HG03095 (cell line): ENCODE data around the gene POGLUT3.
A peak's percentile ranks its signal among the peaks of the same experiment; 100 is the strongest.

ENCODE experiments used
- ATAC-seq: cut with Tn5 transposase; IDR thresholded peaks from one replicate; pipeline ENCODE4 v1.9.1; 2021; ENCODE audit warnings: moderate library complexity; ENCODE audit not compliant: unreplicated experiment

The POGLUT3 gene, protein sequence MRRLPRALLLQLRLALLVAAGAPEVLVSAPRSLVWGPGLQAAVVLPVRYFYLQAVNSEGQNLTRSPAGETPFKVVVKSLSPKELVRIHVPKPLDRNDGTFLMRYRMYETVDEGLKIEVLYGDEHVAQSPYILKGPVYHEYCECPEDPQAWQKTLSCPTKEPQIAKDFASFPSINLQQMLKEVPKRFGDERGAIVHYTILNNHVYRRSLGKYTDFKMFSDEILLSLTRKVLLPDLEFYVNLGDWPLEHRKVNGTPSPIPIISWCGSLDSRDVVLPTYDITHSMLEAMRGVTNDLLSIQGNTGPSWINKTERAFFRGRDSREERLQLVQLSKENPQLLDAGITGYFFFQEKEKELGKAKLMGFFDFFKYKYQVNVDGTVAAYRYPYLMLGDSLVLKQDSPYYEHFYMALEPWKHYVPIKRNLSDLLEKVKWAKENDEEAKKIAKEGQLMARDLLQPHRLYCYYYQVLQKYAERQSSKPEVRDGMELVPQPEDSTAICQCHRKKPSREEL

DNA sequence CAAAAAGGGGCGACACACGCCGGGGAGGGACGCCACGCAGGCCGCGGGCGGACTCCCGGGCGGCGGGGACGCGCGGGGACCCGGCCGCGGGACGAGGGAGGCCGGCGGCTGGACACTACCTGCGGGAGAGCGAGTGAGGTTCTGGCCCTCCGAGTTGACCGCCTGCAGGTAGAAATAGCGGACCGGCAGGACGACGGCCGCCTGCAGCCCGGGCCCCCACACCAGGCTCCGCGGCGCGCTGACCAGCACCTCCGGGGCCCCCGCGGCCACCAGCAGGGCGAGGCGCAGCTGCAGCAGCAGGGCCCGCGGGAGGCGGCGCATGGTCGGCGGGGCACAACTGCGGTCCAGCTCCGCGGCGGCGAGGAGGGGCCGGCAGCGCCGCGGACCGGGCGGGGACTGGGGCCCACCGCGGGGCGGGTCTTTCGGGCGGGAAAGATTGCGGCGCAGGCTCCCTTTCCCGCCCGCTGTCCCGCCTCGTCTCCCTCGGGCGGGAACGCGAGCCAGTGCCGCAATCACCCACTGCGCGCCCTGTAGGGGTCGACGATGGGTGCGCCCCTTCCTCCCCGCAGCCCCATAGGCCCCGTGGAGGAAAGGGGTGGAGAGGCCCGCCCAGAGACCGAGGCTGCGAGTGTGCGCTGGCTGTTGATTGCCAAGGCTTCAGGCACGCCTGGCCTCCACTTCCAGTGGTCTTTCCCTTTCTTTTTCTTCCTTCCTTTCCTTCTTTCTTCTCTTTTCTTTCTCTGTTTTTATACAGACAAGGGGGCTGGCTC lies at the start of gene POGLUT3:
Gene POGLUT3 (minus strand): TSS at position 339 of the 770 bp plus-strand sequence. CDS start 18 bp downstream, at position 321.
- peak; percentile 60 for ATAC-seq

DNA sequence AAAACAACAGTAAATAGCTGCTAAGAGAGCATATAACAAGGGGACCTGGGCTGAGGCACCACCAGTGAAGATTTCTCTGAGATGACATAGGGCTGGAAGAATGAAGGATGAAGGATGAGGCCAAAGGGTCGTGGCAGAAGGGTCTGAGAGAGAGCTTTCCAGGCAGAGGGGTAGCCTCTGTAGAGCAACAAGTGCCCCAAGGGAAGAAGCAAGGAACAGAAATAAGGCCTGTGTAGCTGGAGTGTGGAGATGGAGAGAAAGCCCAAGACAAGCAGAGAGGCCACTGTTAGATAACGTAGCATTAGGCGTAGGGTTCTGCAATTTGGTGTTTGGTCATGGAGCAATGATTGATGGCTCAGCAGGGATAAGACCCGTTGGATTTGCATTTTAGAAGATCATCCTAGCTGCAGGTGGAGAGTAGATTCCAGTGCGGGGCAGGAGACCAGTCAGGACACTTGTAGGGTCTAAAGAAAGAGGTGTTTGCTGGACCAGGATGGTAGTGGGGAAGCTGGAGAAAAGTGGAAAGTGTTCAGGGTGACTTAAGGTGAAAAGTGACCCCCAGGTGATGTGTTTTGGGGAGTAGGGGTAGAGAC lies 47.8 kb upstream of the POGLUT3 start:
- no peak for ATAC-seq

DNA sequence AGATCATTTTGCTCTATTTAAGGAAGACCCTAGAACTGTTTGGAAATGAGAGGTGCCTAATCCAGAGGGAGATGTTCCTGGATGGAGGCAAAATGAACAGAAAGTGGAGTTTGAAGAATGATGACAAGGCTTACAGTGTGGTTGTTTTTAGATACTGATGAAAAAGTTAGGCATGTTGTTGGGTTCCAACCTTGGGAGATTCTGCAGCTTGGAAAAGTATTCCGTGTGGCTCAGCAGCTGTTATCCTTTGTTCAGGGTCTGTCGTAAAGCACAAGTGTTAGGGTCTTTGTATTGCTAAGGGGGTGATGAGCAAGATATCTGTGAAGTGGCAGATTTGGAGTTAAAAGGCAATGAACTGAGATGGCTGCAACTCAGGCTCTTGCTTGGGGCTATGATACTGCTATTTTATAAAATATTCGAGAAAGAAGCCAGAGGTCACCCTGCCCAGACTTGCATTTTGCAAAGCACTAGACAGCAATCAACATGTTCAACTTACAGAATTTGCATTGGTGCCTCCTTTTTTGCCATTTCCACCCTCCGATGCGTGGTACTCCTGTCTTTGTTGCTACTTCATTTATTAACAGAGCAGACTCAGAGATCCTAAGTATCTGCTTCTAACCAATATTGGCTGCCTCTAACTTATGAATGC lies 45.3 kb upstream of the POGLUT3 start:
- no peak for ATAC-seq

DNA sequence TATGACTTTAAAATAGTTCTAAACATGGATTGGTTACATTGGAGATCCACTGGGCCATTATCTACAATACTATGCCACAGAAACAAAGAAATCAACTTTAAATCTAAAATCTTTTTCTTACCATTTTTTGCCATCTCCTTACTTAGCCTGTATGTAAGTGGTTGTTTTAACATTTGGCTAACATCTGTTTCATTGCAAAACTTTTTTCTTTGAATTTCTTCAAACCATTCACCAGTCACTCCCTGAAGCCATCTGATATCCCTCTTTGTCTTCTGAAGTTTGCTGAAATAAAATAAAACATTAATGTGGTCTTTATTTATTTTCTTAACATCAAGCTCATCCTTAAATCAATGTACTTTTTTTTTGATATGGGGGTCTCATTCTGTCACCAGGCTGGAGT lies 43.3 kb upstream of the POGLUT3 start:
- no peak for ATAC-seq

DNA sequence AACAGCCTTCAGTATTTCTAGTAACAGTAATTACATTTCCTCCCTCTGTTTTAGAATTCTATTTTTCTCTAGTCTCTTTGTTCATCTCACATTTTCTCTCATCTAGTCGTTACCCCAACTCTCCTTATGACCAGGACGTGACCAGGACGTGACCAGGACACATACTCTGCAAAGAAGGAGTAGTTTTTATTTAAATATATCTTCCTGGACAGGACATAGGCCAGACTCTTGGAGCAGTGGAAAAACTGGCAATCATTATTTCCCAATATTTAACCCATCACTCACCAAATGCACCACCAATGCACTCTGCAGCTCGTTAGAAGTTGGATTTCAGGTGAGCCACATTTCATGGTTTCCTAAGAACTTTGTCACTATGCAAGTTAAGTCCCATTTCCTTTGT lies 40.3 kb upstream of the POGLUT3 start:
- no peak for ATAC-seq

DNA sequence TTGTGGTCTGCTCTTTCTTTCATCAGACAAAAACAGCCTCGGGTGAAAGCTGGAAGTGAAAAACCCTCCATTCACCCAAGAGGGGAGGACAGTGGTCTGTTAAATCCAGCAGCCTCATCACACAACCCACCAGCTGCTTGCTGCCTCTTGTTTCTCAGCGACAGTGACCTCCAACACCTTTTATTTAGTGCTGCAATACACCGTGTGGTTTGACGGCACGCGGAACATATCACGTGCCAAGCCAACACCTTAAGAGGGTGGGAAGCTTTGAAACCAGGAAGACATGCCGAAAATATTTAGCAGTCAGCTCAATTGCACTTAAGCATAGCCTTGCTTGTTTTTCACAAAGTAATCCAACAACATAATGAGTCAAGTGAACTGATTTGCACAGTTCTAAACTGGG lies 39.8 kb upstream of the POGLUT3 start:
- no peak for ATAC-seq

DNA sequence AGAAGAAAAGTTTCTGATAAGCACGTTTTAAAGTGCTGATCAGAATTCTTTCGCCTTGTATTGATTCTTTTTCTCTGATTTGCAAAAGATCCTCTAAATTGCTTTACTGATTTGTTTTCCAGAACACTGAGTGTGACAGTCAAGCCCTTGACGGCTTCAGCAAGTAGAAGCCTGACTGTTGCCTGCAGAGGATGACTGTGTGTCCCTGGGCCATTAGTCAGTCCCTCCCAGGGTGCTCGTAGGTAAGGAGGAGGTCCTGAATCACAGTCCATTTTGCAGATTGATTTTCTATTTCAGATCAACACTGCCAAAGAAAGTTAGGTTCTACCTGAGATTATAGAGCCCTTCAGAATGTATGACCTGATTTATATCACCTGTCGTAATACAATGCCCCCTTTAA lies 38.6 kb upstream of the POGLUT3 start:
- no peak for ATAC-seq

DNA sequence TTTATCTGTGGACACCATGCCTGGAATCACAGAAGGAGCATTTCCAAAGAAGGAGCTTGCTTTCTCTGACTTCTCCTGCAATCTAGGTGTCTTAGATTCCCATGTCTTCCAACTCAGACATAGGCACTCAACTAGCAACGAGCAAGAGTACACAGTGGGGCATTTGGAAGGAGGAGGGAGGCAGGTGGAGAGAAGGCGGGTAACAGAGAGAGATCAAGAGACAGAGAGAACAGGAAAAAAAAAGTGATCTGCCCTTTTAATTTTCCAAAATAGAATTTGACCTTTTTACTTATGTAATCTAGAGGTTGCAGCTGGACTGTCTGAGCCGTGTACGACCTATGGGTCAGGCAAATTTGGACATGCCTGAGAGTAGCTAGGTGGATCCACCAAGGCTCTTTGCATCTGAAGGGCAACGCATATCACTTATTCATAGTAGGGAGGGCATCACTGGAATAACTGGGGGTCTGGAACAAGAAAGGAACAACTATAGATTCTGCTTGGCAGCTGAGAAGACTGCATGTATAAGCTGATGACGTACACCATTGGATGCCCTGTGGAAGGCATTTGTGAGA lies 37.3 kb upstream of the POGLUT3 start:
- ATAC-seq = no peak

DNA sequence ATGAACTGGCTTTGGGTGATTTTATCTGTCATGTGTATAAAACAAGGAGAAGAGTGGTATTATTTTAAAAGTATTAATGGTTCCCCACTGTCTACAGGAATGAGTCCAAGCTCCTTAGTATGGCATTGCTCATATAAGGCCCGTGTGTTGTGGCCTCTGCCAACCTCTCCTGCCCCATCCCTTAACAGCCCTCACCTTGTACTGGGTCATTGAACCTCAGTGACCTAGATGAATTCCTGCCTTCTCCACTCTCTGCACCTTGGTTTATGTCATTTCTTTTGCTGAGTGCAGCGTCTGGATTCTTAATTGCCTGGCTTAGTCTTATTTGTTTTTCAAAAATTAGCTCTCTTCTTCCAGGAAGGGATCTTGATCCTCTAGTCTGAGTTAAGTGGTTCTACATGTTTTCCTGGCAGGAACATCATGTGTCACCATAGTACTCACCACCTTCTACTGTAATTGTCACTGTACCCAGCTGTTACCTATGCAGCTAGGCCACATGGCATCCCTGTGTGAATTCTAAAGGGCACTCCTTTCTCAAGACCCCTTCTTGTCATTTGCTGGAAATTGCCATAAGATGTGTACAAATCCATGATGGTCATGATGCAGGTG lies 36.2 kb upstream of the POGLUT3 start:
- no peak for ATAC-seq

DNA sequence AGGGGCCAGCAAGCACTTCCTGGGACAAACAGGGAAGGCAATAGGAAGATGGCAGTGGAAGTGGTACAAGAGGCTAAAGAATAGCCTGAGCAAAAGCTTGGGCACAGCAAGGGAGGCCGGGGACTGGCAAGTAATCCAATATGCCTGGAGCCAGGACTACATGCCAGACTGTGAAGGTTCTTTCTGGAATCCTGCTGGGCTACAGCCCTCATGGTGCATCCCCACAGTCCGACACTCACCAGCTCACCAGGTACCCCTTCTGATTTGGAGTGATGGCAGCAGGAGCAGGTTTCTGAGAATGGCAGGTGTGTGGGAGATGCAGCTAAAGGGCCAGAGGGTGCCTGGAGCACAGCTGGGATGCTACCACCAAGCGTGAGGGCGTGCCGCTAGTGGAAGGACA lies 32.2 kb upstream of the POGLUT3 start:
- no peak for ATAC-seq

DNA sequence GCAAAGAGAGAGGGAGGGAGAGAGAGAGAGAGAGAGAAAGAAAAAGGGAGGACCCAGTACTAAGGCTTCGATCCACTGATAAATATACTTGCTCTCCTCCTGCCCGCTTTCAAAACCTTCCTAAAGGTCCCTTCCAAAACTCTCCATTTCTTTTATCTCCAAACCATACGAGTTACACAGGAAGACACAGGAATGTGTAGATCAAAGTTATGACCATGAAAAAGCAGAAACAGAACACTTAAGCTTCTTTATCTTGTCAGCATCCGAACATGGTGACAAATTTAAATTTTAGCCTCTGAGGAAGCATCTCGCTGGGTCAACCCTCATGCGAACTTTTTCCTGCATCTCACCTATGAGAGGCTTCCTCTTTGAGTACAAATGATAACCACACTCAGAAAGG lies 29.2 kb upstream of the POGLUT3 start:
- no peak for ATAC-seq

DNA sequence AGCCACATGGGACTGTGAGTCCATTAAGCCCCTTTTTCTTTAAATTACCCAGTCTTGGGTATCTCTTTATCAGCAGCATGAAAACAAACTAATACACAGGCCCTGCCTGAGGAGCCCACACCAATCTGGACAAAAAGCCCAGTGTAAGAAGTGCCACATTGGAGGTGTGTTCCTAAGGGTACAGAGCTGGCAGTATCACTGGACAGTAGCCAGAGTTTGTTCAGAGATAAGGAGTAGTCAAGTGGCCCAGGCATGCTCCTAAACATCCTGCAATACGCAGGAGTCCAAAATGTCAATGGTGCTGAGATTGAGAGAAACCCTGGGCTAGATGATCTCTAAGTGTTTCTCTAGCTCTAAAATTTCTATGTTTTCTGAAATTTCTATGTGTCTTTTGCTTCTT lies 27.0 kb upstream of the POGLUT3 start:
- no peak for ATAC-seq

DNA sequence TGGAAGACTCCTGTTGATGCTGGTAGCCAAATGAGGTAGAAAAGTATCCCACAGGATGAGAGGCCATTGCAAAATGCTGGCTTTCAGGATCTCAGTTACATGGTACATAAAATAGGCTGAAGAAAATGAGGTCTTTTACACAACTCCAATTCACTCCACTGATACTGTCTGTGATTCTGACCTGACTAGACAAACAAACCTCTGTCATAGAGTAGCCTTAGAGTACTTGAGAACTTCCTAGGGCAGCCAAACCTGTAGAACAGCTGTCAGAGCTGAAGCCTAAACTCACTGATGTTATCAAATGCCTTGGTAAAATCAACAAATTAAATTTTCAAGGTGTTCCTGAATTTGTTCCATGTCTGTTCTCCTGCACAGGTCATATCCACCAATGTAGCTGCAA lies 26.2 kb upstream of the POGLUT3 start:
- no peak for ATAC-seq

DNA sequence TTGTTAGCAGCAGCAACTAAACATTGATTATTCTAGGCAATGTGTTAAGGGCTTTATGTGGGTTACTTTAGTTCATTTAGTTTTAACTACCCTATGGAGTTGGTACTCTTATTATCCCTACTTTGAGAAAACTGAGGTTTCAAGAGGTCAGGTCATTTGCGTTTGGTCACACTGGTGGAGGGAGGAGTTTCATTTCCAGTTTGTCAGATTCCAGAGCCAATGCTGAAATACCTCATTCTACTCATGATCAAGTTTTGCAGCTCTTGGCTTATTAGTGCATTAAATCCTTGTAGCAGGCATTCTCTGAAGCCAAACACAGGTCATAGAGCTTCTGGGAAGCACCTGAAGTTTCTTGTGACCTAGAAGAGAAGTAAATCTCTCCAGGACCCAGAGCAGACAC lies 24.1 kb upstream of the POGLUT3 start:
- ATAC-seq = no peak

DNA sequence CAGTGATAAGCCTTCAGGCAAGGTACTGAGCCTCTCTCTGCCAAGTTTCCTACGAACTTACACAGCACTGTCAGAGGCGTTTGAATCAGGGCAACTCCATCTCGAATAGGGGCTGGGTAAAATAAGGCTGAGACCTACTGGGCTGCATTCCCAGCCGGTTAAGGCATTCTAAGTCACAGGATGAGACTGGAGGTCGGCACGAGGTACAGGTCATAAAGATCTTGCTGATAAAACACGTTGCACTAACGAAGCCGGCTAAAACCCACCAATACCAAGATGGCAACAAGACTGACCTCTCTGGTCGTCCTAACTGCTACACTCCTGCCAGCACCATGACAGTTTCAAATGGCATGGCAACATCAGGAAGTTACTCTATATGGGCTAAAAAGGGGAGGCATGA lies 20.4 kb upstream of the POGLUT3 start:
- ATAC-seq = no peak

DNA sequence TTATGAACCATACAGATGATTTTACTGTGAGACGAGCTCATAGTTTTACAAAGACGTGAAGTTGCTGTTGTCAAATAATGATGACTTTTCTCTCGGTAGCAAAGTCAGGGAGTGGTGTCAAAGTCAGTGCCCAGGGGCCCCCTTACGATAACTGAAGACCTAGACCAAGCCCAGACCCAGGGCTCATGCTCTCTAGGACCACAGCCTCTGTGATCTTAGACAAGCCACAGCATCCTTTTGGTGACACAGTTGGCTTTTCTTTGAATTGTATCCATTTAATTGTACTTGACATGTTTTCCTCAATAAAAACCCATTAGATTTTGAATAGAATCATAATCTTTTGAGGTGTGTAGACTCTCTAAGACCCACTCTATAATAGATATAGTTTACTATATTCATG lies 17.9 kb upstream of the POGLUT3 start:
- no peak for ATAC-seq

DNA sequence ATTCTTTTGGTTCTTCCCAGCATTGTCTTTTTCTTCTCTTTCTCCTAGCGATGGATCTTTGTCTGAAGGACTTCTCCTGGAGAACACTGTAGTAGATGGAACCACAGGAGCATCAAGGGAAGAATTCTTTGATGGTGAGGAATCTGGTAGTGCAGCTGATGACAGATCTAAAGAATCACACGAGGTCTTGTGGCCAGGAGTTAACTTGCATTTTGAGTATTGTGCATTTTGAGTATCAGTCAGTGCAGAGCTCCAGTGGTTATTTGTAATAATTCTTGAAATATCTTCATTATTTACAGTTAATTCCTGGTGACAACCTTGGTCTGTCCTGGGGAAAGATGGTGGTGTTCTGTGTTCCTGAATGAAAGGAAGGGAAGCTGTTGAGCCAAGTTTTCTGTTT lies 14.5 kb upstream of the POGLUT3 start:
- ATAC-seq = no peak

DNA sequence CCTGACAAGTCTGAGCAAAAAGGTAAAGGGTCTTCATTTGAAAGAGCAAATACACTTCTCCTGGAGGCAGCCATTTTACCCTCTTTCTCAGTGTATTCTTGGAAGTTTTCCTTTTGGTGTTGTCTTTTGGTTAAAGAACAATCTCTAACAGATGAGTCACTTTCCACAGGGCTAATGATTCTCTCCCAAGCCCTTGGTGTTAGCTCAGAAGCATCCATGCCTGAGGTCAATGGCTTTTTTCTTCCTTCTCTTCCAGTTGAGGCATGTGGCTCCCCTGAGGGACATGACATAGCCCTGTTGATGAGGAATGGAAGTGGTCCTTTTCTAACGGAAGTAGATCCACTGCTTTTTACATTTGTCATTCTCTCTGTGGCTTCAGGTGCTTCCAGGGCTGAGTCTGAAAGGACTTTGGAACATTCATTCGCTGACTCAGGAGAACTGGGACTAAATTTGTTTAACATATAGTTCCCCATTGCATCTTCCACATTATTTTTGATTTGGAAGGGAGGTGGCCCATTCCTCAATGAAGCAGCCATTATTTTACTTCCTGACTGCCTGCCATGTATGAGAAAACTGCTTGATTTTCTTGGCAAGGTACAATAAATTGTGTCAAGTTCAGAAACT lies 13.8 kb upstream of the POGLUT3 start:
- ATAC-seq = no peak

DNA sequence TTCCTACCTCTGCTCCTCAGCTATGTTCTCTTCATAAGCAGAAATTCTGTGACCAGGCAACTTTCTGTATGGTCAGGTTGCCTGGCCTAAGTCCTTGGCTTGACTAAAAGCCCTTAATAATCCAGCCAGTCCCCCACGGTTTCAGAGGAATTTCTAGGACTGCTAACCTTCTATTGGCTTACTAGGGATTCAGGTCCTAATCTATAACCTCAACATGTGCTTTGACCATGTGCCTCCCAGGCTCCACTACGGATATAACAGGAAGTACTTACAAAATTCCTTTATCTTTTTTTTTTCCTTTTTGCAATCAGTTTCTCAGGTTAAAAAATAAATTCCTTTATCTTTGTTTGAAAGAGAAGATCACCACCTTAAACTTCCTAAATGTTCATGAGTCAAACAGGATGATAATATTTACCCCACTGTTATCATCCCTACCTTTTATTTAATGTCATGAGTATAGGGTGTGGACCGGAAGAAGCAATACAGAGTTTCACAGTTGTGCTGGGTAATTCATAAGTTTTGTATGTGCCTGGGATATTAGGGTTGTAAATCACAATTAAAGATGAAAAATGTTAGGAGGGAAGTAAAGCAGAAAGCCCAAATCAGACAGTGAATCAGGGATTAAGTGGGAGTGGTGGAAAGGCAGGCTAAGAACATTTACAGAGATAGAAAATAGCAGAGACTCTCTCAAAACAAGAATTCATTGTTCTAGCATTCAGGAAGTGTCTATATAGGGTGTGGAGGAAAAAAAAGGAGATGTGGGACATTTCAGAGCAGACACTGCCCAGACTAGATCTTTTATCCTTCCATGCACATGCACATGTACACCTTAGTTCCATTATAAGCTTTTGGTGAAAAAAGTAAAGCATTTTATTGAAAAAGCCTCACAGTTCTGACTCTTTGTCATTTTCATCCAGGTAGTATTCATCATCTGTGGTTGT lies 10.7 kb upstream of the POGLUT3 start:
- no peak for ATAC-seq
